Stimulated activated CD4-positive, alpha-beta T cell treated with anti-CD3 and anti-CD28 coated beads, Interleukin-4, amount 100 ng/mL, for 4 hours (primary cell): ENCODE results near the gene PCYT2.

Experiments used
- DNase-seq, 2 experiments: peaks; one replicate each; pipeline ENCODE4 v3.0.0-alpha.2; 2020

PCYT2 gene

GRCh38 chr17:81869221-81870130, 41.7 kb downstream of the PCYT2 start:
- DNase-seq: peak; percentile 15 to 57

DNA sequence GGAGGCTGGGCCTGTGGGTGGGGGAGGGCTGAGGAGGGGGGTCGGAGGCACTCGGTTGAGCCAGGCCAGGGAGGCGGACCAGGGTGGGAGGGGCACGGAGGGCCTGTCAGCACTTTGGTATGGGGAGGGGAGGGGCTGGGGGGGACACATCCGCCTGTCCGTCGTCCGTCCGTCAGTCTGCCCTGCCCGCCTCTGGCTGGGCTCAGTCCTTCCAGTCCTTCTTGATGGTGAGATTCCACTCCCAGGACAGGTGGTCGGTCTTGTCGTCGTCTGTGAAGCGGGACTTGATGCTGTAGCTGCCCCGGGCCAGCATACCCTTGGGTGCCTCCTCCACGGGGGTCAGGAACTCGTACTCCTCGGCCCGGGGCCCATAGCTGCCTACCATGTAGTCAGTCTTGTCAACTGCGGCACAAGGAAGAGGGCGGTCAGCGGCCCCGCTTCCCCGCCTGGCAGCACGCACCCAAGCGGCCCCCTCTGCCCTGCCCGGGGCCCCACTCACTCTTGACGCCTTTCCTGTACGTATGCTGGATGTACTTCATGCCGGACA, 42.5 kb downstream of the PCYT2 start:
- peak in 1 of 2 experiments; percentile 23 for DNase-seq

GRCh38 chr17:81867991-81868673, 43.1 kb downstream of the PCYT2 start:
- peak in 1 of 2 experiments; percentile 20 for DNase-seq

GRCh38 chr17:81867170-81867990, 43.8 kb downstream of the PCYT2 start:
- peak; percentile 4 to 46 for DNase-seq

DNA sequence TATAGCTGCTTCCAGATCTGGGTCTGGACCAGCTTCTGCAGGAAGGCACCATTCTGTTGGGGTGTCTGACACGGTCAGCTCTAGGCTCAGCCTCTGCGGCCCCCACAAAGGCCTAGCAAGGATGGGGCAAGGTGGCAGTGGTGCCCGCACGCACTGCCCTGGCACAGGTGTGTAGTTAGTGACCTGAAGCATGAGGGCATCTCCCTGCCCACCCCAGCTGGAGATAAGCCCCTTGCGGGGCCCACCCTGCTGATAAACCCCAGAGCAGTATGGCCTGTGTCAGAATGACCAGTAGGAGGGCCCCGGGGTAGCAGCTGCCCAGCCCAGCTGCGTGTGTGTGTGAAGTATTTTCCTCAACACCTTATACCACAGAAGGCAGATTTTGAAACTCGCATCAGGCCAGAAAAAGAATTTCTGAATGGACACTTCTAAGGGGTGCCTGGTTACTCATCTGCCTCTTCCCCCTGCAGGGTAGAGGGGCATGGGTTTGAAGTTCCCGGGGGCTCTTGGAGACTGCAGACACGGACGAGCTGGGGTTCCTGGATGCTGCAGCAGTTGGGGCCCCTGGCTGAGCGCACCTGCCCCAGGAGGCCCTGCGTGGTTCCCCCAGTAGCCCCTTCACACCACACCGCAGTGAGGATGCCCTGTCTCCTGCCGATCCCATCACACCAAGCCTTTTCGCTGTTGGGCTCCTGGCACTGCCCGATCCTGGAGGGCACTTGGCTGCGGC, 44.6 kb downstream of the PCYT2 start:
- no peak for DNase-seq

DNA sequence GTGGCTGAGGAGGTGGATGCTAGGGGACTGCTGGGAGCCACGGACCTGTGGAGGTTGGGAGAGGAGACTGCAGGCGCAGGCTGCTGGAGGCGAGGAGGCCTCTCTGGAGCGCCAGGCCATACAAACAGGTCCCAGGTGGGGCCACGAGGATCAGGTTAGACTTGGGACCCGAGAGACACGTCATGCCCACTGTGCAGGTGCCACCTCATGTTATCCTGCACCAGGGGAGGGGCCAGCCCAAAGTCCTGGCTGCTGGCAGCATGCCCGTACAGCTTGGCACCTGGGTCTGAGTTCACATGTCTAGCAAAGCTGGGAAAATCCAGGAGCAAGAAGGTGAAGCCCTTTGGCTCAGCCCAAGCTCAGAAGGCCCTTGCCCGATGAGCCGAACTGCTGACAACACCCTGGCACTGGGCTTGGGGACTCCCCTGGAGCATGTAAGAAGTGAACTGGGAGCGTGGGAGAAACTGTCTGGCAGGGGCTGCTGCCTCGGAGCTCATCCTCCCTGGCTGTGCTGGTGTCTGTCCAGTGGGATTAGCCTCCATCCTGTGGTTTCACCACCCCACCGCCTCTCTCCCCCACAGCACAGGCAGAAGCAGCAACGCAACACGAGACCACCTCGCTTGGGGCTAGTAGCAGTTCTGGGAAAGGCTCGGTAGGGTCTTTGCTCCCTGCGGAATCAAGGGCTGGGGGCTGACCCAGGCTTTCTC, 45.3 kb downstream of the PCYT2 start:
- DNase-seq: no peak

- DNase-seq: no peak
Observed at GRCh38 chr17:81865358-81865732, 45.9 kb downstream of the PCYT2 start.

- DNase-seq: no peak
Observed at GRCh38 chr17:81863833-81864768, 47.1 kb downstream of the PCYT2 start.

GRCh38 chr17:81863123-81863675, 48.0 kb downstream of the PCYT2 start:
- DNase-seq: no peak

DNA sequence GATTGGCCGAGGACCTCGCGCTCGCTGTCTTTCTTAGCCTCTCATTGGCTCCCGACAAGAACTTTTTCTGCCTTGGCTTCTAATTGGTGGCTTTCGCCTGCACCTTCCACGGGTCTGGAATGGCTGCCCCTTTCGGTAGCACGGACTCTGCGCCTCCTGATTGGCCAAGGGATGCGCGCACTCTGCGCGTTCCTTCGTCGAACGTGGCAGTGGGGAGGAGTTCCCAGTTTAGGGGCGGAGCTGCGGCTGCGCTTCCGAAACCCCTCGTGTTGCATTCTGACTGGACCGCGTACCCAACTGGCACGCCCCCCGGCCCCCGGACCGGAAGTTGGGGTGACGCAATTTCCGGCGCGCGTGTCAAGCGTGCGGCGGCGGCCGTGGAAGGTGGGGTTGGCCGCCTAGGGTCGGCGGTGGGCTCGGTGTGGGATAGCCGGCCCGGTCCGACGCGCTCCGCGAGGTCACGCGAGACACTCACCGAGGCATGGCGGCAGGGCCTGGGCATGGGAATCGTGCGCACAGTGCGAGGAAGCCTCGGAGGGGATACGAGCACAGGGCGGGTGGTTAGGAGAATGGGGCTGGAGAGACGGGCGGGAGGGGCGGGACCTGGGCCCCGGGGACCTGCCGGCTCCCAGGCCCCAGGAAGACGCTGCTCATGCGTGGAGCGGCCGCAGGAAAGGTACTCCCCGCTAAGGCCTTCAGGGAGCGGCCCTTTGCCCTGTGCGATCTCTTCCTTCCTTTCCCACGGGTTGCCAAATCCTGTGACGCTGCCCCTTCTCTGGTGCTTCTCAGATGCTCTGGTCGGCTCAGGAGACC, 50.2 kb downstream of the PCYT2 start:
- peak; percentile 99 for DNase-seq

- peak in 1 of 2 experiments; percentile 91 for DNase-seq
Observed at GRCh38 chr17:81859906-81860755, 51.1 kb downstream of the PCYT2 start, which contains the start of gene P4HB. TSS of gene P4HB (minus strand) at chr17:81860535. CDS start at chr17:81860471, 64 bp downstream.

GRCh38 chr17:81858967-81859905, 52.0 kb downstream of the PCYT2 start:
- no peak for DNase-seq

- no peak for DNase-seq
Observed at GRCh38 chr17:81858170-81858966, 52.8 kb downstream of the PCYT2 start.

GRCh38 chr17:81854974-81855774, 56.0 kb downstream of the PCYT2 start:
- DNase-seq: no peak

DNA sequence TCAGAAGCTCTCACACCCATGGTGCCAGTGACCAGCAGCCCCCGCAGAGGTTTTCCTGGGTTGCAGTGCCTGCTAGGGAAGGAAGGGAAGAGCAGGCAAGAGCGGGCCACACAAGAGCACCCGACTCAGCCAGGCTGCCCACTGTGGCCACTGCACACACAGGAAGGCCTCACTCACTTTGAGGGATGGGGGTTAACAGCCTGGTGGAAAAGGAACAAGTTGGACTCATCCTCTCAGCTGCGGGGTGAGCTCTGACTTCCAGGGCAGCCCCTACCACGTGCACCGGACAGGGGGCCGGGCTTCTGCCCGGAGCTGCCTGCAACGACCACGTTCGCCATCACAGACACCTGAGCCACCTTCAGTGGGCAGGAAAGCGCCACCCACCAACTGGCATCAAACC, 59.0 kb downstream of the PCYT2 start:
- no peak for DNase-seq
